Stomach (tissue), 9 donors: ENCODE results near the gene PLXNB1. TPM values are rescaled to one million over a fixed set of nuclear protein-coding genes. Genes with fewer than 3 reads are reported as not detected.

Source experiments
- DNase-seq, 2 donors: peaks; one replicate each; pipeline versions ENCODE4 v3.0.0 to v3.0.0-alpha.2; 2013 to 2019
- H3K27ac ChIP-seq, 5 donors: fragments of 200-600 bp in 4 of 5; sonication (generic) in 4 of 5; one replicate each; pipeline ENCODE4 v1.5.1; 2013 to 2019; ENCODE audit warnings: mild to moderate bottlenecking in 1 of 5, moderate library complexity in 1 of 5
- H3K27me3 ChIP-seq, 3 donors: fragments of 200-600 bp; sonication (generic); one replicate each; pipeline ENCODE4 v1.5.1; 2017 to 2019; ENCODE audit warnings: mixed run types in 1 of 3
- H3K36me3 ChIP-seq, 4 donors: fragments of 200-600 bp; sonication (generic); 1 replicate in 3 of 4; 2 replicates in 1 of 4; pipeline ENCODE4 v1.5.1; 2016 to 2019
- H3K4me1 ChIP-seq, 4 donors: fragments of 200-600 bp; sonication (generic); one replicate each; pipeline ENCODE4 v1.5.1; 2016 to 2019
- H3K4me3 ChIP-seq, 4 donors: fragments of 200-600 bp; sonication (generic) in 3 of 4; one replicate each; pipeline ENCODE4 v1.5.1; 2016 to 2019; ENCODE audit warnings: mild to moderate bottlenecking in 1 of 4
- H3K9me3 ChIP-seq, 4 donors: fragments of 200-600 bp; sonication (generic); one replicate each; pipeline ENCODE4 v1.5.1; 2016 to 2019
- EP300 ChIP-seq: sonication (generic); formaldehyde crosslinking; IDR thresholded peaks from one replicate; pipeline ENCODE4 v1.6.1; 2017; ENCODE audit warnings: antibody characterized with exemption
- POLR2A ChIP-seq, 4 donors: fragments of 450-650 bp; IDR thresholded peaks; one replicate each; pipeline ENCODE4 v1.6.1; 2016; ENCODE audit warnings: antibody characterized with exemption in 4 of 4, control low read depth in 2 of 4, mild to moderate bottlenecking in 1 of 4, moderate library complexity in 1 of 4
- POLR2AphosphoS5 ChIP-seq, 3 donors: sonication (generic); formaldehyde crosslinking; IDR thresholded peaks; one replicate each; pipeline ENCODE4 v1.6.1; 2016; ENCODE audit warnings: antibody characterized with exemption in 3 of 3
- WGBS, 5 donors: extraction: QIAGEN DNeasy Blood & Tissue Kit in 3 of 5; methylation state at CpG; one replicate each; pipeline versions ENCODE4 v1.1.5 to v1.1.7; 2013 to 2018; 5-methylcytosine and 5-hydroxymethylcytosine counted together
- intact Hi-C: fragments of 100-400 bp; cut with DNase I; formaldehyde crosslinking; loops from one replicate; pipeline ENCODE4 v1.15.1; 2023; ENCODE audit warnings: low total_unique reads
- polyA plus RNA-seq, 3 donors: library from polyadenylated mRNA; stranded (reverse); fragments of 200-250 nt; gene quantifications; one replicate each; pipeline ENCODE4 v1.2.3, GENCODE V29; 2013
- total RNA-seq, 5 donors: library from RNA; depleted of rRNA; stranded (reverse); fragments of >200 nt; gene quantifications; one replicate each; pipeline versions ENCODE4 v1.1.0 to v1.2.3, GENCODE V29; 2014 to 2016
- TF ChIP-seq, protein P1 (sequence below), 7 experiments: fragments of 450-650 bp in 4 of 7; fragments of 200-600 bp in 3 of 7; sonication (generic) in 3 of 7; IDR thresholded peaks; one replicate each; pipeline ENCODE4 v1.5.1; 2016 to 2019; ENCODE audit warnings: antibody characterized with exemption in 7 of 7, control low read depth in 2 of 7, mild to moderate bottlenecking in 1 of 7
- donor health status: healthy with polysubstance abuse.
- donor health status: Bipolar disorder and iron deficiency.
- donor health status: healthy.

Gene PLXNB1
- total and polyA plus RNA-seq, 8 donors, result 13.9 to 874 (median 135) TPM

DNA sequence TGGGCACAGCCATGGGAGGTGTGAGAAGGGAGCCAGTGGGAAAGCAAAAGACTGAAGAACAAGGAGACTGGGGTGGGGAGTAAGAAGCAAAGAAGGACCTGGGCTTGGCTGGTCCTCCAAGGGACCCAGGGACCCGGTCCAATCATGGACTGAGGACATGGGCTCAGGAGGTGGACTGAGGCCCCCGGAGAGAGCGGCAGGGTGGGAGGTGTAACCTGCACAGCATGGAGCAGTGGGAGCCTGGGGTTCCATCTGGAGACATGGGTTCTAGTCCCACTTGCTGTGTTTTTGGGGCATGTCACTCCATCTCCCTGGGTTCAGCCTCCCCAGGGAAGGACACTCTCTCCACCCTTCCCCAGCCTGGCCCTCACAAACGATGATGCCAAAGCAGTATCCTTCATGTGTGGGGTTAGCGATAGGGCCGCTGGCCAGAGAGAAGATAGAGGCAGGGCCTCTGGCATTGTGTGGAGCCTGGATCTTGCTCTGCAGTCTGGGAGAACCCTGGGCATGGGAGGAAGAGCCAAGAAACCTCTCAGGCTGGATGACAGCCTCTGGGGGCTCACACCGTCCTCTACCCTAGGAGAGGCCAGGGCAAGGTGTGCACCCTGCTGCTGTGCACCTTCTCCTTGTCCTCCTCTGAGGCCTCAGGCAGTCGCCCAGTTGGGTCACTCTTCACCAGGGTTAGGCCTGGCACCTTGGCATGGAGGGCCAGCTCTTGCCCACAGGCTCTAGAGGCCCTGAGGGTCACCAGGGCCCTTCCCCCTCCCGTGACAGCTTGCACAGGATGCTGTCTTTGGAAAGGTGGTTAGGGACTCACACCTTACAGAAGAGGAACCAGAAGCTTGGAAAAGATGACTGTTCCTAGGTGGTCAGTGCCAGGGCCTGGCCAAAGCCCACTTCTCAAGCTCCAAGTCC is 31.9 kb downstream of the PLXNB1 start:
- no peak overlapping the region for H3K4me3 ChIP-seq
- intact Hi-C loops, result no loop called here
- 61 to 70% (median 65%) methylated on average over 7 to 9 of the region's 9 CpGs for WGBS, 5 donors
- DNase-seq, result peak in 1 of 2 donors; percentile 2
- no peak overlapping the region for H3K27ac ChIP-seq
- TF ChIP-seq POLR2A (IDR thresholded peaks at IDR 0.05) (no peak), EP300 (no peak), POLR2AphosphoS5 (IDR thresholded peaks at IDR 0.05) (no peak)
- TF ChIP-seq, protein P1, sequence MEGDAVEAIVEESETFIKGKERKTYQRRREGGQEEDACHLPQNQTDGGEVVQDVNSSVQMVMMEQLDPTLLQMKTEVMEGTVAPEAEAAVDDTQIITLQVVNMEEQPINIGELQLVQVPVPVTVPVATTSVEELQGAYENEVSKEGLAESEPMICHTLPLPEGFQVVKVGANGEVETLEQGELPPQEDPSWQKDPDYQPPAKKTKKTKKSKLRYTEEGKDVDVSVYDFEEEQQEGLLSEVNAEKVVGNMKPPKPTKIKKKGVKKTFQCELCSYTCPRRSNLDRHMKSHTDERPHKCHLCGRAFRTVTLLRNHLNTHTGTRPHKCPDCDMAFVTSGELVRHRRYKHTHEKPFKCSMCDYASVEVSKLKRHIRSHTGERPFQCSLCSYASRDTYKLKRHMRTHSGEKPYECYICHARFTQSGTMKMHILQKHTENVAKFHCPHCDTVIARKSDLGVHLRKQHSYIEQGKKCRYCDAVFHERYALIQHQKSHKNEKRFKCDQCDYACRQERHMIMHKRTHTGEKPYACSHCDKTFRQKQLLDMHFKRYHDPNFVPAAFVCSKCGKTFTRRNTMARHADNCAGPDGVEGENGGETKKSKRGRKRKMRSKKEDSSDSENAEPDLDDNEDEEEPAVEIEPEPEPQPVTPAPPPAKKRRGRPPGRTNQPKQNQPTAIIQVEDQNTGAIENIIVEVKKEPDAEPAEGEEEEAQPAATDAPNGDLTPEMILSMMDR (IDR thresholded peaks at IDR 0.05), result no peak
- peaks cover 0 to 4% (median 0%) of the 10 kb centered on the region in 3 donors for H3K27me3 ChIP-seq
- peaks cover 0 to 21% (median 16%) of the 10 kb centered on the region in 4 donors for H3K4me1 ChIP-seq
- H3K36me3 ChIP-seq, result peaks cover 0 to 3% (median 0%) of the 10 kb centered on the region in 4 donors
- H3K9me3 ChIP-seq, result no peaks in the 10 kb centered on the region

- intact Hi-C loops, result no loop called here
- 49 to 68% (median 58%) methylated on average over 3 of the region's 3 CpGs for WGBS, 5 donors
These were observed 34.2 kb downstream of the PLXNB1 start for GRCh38 chr3:48395714-48396113.

DNA sequence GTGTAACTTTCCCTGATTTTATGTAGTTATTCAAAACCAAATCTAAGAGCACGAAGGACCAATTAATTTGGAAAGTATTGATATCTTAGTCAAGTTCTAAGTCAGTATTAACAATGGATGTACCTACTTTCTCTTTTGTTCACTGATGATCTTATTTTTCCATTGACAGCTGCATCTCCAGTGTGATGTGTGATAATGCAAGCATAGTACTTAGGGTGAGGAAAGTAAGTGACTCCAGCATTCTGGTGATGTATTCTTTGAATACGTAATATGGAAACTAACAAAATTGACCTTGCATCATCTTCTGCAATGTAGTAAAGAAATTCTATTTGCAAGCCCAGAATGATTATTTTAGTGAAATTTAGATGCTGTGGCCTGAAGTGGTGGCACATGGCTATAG is 35.5 kb downstream of the PLXNB1 start:
- H3K4me3 ChIP-seq, result no peak overlapping the region
- H3K9me3 ChIP-seq, result no peaks in the 10 kb centered on the region
- H3K27ac ChIP-seq, result no peak overlapping the region
- no peaks in the 10 kb centered on the region for H3K36me3 ChIP-seq
- WGBS, 5 donors, result 82 to 93% (median 86%) methylated on average over 2 of the region's 2 CpGs
- H3K4me1 ChIP-seq, result no peaks in the 10 kb centered on the region
- DNase-seq, result no peak
- no peak for TF ChIP-seq POLR2A (IDR thresholded peaks at IDR 0.05)
- no peak for TF ChIP-seq EP300
- TF ChIP-seq, protein P1 (IDR thresholded peaks at IDR 0.05), result no peak
- TF ChIP-seq POLR2AphosphoS5 (IDR thresholded peaks at IDR 0.05), result no peak
- H3K27me3 ChIP-seq, result peaks cover 0 to 4% (median 0%) of the 10 kb centered on the region in 3 donors
- intact Hi-C loops, result no loop called here

More at GRCh38 chr3:48395714-48396113, 34.2 kb downstream of the PLXNB1 start:
- Histone ChIP-seq H3K27ac (no peak overlapping the region), H3K27me3 (peaks cover 0 to 4% (median 0%) of the 10 kb centered on the region in 3 donors), H3K4me1 (no peaks in the 10 kb centered on the region), H3K9me3 (no peaks in the 10 kb centered on the region), H3K36me3 (no peaks in the 10 kb centered on the region), H3K4me3 (no peak overlapping the region)
- DNase-seq, result no peak
- no peak for TF ChIP-seq POLR2AphosphoS5 (IDR thresholded peaks at IDR 0.05)
- TF ChIP-seq, protein P1 (IDR thresholded peaks at IDR 0.05), result no peak
- no peak for TF ChIP-seq POLR2A (IDR thresholded peaks at IDR 0.05)
- TF ChIP-seq EP300, result no peak

GRCh38 chr3:48388966-48389365 is 40.9 kb downstream of the PLXNB1 start:
- no peaks in the 10 kb centered on the region for H3K27me3 ChIP-seq
- no peak for DNase-seq
- H3K36me3 ChIP-seq, result no peaks in the 10 kb centered on the region
- H3K4me1 ChIP-seq, result no peaks in the 10 kb centered on the region
- no peak overlapping the region for H3K4me3 ChIP-seq
- 46 to 60% (median 50%) methylated on average over 2 of the region's 2 CpGs for WGBS, 5 donors
- intact Hi-C loops, result no loop called here
- no peak overlapping the region for H3K27ac ChIP-seq
- TF ChIP-seq, protein P1 (IDR thresholded peaks at IDR 0.05), result no peak
- no peak for TF ChIP-seq POLR2A (IDR thresholded peaks at IDR 0.05)
- no peak for TF ChIP-seq EP300
- TF ChIP-seq POLR2AphosphoS5 (IDR thresholded peaks at IDR 0.05), result no peak
- peaks cover 0 to 8% (median 3%) of the 10 kb centered on the region in 4 donors for H3K9me3 ChIP-seq
